GM19043 (cell line): ENCODE data around the gene SYTL4.
"Not testable (repeated sequence)": the region's sequence is repeated elsewhere in the genome, so short reads cannot be mapped to it uniquely, and the experiment has no call there.

Experiments used
- ATAC-seq: cut with Tn5 transposase; IDR thresholded peaks from one replicate; pipeline ENCODE4 v1.9.1; 2021; ENCODE audit warnings: low read depth; ENCODE audit not compliant: unreplicated experiment

Gene SYTL4

DNA sequence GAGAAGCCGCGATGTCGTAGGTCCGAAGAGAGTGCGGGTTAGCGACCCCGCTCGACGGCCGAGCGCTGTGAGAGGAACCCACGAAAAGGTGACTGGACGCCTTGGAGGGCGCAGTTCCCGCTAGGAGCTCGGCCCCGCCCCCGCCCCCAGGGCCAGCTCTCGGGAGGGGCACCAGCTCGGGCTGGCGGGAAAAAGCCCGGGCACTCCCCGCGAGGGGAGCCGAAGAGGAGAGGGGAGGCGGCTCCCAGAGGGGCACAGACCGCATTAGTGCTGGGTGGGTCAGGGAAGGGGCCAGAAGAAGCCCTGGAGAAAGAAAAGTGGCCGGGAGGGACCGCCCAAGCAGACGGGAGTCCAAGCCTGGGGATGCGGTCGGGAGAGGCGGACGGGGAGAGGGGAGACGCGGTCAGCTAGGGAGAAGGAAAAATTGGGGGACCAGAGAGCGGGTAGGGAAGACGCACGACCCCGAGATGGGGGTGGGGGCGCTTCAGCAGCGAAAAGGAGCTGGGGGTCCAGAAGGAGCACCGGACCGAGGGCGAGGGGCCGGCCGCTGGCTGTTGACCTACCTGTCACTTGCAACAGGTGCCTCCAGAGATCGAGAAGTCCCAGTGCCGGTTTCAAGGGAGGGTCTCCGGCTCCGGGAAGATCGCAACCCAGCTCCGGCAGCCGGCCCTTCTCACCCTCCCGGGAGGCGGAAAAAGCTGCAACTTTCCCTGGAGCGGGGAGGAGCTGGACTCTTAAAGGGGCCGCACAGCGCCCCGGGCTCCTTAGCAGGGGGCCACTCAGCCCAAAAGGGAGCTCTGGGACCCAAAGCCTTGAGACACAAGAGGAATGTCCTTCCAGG, at the start of gene SYTL4:
Gene SYTL4, minus strand, starts transcription at position 681 of the 841 bp plus-strand sequence. CDS start 30,084 bp downstream, outside the sequence.
- no peak for ATAC-seq

DNA sequence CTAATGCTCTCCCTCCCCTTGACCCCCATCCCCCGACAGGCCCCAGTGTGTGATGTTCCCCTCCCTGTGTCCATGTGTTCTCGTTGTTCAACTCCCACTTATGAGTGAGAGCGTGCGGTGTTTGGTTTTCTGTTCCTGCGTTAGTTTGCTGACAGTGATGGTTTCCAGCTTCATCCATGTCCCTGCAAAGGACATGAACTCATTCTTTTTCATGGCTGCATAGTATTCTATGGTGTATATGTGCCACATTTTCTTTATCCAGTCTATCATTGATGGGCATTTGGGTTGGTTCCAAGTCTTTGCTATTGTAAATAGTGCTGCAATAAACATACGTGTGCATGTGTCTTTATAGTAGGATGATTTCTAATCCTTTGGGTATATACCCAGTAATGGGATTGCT, 37.5 kb upstream of the SYTL4 start:
- not testable (repeated sequence) for ATAC-seq

DNA sequence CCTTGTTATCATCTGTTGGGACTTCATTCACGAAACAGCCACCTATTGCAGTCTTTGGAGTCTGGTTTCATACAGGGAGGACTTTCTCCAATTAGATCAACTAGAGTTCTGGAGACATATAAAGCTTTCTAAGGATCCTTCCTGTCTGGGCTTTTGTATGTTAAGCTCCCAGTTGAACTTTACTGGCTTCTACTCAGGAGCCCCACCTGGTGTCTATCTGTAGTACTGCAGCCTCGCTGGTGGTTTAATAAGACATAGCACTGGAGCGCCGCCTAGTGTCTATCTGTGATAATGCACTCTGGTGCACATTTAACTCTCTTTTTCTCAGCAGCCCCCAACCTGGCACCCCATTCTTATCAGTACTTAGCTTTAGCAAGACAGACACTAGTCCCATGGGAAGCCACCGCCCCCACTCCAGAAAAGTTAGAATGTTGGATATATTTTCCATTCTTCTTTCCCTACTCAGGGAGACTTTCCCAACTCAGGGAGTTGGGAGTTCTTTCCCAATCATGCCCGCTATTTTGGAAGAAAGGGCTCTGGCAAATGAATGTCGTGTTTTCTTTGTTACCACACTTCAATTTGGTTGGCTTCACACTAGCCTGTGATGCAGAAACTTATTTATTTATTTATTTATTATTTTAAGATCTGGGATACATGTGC, 36.9 kb upstream of the SYTL4 start:
- no peak for ATAC-seq

DNA sequence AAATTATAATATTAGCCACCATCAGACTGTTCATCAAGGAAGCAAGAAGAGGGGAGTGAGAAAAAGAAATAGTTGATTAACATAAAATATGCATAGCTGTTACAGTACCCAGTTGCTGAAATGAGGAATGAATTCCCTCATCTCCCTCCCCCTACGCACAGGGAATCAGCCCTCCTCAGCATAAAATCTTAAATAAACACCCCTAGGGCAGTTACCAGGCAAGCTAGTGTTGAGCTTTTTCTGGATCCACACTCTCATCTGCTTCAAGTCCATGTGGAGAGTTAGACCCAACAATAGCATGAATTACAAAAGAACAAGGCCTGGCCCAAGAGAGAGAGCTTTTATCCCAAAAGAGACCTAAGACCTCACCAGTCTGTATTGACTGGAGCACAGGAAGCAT, 19.0 kb upstream of the SYTL4 start:
- no peak for ATAC-seq

DNA sequence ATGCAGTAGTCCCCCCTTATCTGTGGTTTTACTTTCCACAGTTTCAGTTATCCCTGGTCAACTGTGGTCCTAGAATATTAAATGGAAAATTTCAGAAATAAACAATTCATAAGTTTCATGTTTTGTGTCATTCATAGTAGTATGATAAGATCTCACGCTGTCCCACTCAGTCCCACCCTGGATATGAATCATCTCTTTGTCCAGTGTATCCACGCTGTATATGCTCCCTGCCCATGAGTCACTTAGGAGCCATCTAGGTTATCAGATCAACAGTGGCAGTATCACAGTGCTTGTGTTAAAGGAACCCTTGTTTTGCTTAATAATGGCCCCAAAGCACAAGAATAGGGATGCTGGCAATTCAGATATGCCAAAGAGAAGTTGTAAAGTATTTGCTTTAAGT, 16.2 kb upstream of the SYTL4 start:
- no peak for ATAC-seq

DNA sequence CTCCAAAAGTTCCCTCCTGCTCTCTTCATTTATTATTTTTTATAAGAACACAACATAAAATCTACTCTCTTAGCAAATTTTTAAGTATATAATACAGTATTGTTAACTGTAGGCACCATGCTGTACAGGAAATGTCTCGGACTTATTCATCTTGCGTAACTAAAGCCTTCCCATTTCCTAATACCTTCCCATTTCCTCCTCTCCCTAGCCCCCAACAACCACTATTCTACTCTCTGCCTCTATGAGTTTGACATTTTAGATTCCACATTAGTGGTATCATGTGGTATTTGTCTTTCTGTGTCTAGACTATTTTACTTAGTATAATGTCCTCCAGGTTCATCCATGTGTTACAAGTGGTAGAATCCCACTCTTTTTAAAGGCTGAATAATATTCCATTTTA, 15.8 kb upstream of the SYTL4 start:
- no peak for ATAC-seq

DNA sequence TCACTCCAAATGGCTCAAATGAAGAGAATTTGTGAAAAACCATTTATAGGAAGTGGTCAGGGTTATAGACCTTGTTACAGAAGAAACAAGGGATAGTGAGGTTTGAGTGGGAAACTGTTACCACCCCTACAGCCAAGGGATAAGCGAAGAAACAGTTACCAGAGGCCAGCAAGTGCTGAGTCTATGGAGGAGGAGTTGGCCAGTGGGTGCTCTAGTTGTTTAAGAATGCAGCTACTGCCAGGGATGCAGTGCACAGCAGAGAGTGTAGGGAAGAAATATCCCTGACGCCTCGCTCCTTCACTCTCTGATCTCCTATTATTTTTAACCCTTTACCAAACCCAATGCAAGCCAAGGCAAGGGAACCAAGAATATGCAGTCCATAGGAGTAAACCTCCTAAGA, 15.2 kb upstream of the SYTL4 start:
- ATAC-seq: no peak

DNA sequence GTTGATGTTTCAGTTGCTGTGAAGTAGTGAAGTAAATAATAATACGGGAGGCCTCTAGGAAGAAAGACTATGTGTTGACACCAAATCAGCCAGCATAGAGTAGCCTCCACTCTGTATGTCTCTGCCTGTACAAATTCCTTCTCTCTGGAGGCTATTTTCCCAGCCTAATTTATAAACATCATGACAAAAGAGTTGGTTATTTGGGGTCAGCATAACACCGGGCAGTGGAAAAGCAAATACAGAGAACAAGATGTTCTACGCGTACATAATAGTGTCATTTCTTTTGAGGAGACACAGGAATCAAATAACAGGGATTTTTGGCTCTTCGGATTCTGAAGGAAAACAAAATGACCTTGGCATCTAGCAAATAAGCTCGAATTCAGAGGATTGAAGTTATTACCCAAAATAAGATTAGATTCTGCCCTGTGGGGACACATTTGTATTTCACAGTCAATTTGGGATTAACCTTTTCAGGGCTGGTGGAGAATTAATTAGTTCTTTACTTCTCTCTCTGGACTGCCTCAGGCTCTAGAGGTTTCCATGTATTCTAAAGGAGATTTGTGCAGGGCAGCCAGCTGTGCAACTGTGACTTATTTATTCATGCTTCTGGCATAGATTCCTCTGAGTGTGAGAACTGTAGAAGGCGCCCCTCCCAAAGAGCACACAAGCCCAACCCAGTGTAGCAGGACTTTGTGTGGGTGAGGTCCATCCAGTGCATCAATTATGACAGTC, 14.1 kb upstream of the SYTL4 start:
- ATAC-seq: no peak

DNA sequence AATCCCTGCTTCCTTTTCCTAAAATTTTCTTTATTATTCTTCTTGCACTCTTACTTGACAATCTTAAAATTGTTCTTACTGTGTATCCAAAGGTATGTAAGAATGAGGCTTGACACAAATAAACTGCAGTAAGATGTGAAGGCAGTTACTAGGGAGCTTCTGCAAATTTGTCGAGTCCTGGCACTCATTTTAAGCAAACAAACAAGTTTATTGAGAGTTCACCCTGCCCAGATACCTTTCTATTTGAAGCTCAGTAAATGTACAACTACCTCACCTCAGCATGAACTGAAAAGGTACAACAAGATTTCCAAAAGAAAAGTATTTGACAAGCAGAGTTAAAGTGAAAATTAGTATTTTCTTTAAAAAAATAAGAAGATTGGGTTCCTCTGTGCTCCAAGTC, 13.3 kb upstream of the SYTL4 start:
- no peak for ATAC-seq

DNA sequence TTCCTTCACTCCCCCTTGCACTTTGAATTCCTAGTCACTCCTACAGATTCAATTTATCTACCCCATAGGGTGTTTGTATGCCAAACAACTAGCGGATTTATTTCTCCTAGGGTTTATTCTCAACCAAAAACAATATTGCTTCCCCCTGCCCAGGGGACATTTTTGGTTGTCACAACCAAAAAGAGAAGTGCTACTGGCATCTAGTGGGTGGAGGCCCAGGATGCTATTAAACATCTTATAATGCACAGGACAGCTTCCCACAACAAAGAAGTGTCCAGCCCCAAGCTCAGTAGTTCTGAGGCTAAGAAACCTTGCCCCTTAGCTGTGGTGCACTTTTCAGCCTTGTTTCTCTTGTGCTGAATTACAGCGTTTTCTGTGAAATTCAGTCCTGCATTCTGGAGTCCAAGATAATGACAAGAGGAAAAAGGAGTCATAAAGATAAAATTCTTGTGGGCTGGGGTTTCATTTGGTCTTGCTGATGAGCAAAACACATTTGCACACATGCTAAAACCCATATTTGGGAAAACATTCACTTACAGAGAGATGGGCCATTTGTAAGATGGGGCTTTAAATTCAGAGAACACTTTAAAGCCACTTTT, 11.2 kb upstream of the SYTL4 start:
- ATAC-seq: no peak

DNA sequence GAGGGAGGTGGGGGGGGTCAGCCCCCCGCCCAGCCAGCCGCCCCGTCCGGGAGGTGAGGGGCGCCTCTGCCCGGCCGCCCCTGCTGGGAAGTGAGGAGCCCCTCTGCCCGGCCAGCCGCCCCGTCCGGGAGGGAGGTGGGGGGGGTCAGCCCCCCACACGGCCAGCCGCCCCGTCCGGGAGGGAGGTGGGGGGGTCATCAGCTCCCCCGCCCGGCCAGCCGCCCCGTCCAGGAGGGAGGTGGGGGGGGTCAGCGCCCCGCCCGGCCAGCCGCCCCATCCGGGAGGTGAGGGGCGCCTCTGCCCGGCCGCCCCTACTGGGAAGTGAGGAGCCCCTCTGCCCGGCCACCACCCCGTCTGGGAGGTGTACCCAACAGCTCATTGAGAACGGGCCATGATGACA, 7.9 kb downstream of the SYTL4 start:
- ATAC-seq: not testable (repeated sequence)

DNA sequence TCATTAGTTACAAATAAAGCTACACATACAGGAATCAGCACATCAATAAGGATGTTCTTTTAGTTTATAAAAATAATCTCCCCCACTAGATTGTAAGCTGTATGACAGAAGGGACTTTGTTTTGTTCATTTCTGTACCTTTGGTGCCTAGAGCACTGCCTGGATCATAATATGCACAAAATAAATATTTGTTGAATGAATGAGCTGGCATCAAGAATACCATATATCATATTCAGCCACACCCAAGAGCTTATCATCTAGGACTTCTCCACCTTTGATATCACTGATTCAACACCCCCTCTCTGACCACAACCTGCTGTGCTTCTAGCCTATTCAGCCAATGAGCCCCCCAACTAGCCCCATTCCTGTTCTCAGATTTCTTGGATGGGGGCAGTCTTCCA, 10.6 kb downstream of the SYTL4 start:
- no peak for ATAC-seq

DNA sequence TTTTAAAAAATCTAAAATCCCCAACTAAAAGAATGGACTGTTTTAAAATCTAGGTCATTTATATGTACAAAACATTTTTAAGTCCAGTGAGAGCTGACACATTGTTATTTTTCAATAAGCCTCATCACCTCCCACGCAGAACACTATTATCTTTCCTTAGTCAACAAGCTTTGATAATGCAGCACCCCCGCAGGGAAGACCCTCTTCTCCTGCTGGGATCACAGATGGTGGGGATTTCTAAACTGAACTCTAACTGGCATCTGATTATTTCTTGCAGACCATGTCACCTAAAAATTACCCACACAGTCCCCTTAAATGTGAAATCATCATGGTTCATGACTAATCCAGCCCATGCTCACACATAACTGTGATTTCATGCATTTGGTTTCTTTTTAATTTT, 11.6 kb downstream of the SYTL4 start:
- no peak for ATAC-seq

DNA sequence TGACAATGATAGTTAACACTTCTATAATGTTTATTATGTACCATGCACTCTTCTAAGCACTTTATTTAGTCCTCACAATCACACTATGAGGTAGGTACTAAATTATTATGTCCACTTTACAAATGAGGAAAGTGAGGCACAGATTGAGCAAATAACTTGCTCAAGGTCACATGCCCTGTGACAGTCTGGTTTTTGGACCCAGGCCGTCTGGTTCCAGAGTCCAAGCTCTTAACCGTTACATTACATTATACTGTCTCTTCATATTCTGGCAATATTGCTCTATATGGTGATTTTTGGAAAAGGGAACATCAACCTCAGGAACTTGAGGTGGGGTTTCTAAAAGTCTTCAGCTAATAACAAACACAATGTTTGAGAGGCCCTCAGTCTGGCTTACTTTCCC, 12.8 kb downstream of the SYTL4 start:
- no peak for ATAC-seq

DNA sequence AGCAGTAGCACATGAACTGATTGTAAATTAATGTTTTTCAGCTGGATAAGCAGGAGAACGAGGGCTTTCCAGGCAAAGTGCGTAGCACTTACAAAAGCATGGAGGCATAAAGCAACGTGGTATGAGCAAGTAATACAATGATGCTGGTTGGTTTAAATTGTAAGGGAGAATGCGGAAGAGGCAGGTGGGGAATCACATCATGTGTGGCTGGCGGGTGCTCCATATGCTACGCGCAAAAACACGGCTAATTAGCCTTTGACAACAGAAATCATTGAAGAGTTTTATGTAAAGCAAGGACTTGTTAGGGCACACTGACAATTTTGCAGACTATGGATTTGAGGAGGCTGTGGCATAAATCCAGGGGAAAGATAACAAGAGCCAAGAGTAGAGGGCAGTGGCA, 14.6 kb downstream of the SYTL4 start:
- no peak for ATAC-seq

DNA sequence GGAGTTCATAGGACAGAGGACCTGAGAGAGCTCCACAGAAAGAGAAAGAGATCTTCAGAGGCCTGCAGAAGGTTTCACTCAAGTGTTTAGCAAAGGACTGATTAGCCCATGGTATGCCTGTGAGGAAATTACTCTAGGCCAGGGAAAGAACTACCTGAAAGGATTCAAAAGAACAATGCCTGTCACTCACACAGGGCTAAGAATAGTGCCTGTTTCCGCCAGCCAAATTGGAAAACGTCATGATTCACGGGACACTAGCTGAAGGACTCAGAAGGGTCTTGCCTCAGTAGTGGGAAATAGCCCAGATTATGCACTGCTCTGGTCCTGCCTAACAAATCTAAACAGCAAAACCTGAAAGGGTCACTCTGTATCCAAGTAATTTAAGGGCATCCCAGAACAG, 21.1 kb downstream of the SYTL4 start:
- no peak for ATAC-seq

DNA sequence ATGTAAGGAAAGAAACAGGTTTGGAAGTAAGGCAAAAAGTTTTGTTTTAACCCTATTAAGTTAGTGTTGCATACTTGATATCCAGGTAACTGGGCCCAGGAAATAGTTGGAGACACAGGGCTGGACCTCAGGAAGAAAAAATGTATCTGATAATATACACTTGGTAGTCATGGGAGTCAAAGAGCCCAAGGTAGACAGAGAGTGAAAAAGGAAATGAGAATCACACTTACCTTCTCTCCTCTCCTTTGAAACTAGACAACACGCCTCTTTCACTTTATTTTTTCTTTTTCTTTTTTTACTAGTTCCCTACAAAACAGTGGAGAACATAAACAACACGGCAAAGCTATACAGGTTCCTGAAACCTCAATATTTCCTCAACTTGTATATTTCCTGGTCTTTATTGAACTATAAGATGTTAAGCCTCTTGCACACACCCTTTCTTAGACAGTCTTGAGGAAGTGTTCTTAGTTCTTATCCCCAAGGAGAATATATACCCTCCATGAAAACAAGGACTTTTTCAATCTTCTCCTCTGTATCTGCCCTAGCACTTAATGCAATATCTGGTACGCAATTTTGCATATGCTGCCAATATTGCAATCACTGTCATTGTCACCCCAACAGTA, 27.2 kb downstream of the SYTL4 start:
- ATAC-seq: no peak

DNA sequence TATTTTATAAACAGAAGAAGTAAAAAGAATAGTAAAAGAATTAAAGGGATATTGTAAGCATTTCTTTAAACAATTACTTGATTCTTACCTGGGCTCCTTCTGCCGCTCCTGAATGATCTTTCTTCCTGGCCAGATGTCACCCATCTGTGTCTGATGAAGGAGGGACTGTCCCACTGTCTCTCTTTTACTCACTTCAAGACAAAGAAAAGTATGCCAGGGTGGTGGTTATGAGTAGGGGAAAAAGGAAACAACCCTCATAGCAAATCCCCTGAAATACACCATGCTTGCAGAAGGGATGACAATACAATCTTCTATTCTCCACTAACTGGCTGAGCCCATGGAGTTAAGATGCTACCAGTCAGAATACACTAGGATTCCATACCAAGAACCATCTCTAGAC, 31.1 kb downstream of the SYTL4 start:
- ATAC-seq: no peak

DNA sequence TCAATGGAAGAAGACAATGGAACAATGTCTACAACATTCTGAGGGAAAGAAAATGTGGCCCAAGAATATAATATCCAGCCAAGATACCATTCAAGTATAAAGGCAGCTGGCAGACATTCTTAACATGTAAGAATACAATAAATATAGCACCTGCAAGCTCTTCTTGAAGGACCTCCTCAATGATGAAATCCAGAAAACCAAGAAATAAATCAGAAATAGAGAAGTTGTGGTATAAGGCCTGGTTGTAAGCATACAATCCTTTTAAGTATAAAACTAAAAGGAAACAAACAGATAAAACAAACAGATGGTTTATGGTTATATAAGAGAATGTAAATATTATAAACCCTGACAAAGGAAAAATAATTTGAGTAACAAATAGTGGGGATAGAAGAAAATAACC, 33.4 kb downstream of the SYTL4 start:
- no peak for ATAC-seq

DNA sequence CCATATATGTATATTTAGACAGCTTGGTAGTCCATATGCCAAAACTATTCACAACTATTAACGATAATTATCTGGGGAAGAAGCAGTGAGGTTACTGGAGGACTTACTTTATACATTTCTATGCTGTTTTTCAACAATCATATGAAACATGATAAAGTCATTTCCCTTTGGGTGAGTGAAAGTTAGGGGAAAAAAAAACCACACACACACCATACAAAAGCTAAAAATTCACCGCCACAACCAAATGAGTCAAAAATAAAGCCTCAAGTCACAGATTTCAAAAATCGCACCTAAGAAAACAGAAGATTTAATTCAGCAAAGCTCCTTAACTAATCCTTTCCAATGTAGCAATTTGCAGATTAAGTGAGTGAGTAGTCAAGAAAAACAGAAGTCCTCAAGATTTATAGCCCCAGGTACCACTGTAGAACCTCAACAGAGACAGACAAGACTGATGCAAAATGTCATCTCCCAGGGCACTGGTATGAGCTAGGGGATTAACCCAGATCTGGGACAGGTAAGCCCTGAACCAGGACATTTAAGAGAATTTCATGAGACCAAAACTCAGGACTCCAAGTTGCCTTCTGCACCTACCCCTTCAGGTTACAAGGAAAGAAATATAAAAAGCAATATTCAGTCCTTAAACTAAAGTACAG, 35.1 kb downstream of the SYTL4 start:
- no peak for ATAC-seq
